HG02588 (cell line): ENCODE data around the gene PTK7.

Experiments
- ATAC-seq: cut with Tn5 transposase; IDR thresholded peaks from one replicate; pipeline ENCODE4 v1.9.1; 2021; ENCODE audit warnings: mild to moderate bottlenecking, moderate library complexity; ENCODE audit not compliant: unreplicated experiment

PTK7 gene

DNA sequence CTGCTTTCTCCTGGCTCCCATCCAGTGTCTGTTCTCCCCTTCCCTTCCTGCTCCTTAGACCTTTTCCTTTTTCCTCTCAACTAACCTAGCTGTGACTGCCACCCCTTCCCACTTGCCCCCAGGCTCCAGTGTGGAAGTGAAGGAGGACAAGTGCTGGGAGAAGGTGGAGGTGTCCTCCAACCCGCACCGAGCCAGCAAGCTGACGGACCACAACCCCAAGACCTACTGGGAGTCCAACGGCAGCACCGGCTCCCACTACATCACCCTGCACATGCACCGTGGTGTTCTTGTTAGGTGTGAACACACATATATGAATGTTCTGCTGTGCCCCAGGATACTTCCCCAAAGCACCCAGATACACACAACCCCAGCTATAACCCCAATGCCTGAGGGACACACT is 124.4 kb downstream of the PTK7 start:
- ATAC-seq, result no peak

DNA sequence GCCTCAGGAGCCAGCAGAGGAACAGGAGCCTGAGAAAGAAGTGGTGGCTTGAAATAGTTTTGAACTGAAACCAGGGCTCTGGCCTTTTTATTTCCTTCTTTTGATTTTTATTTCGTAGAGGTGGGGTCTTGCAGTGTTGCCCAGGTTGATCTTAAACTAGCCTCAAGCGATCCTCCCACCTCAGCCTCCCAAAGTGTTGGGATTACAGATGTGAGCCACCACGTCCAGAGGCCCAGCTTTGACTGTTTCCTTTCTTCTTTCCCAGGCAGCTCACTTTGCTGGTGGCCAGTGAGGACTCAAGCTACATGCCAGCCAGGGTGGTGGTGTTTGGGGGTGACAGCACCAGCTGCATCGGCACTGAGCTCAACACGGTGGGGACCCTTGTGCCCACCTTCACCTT is 126.3 kb downstream of the PTK7 start:
- no peak for ATAC-seq

GRCh38 chr6:43203029-43203717 is 127.1 kb downstream of the PTK7 start:
- ATAC-seq, result no peak

- no peak for ATAC-seq
Observed at GRCh38 chr6:43203718-43204095, 127.6 kb downstream of the PTK7 start.

GRCh38 chr6:43204271-43205105 is 128.4 kb downstream of the PTK7 start:
- ATAC-seq, result no peak

DNA sequence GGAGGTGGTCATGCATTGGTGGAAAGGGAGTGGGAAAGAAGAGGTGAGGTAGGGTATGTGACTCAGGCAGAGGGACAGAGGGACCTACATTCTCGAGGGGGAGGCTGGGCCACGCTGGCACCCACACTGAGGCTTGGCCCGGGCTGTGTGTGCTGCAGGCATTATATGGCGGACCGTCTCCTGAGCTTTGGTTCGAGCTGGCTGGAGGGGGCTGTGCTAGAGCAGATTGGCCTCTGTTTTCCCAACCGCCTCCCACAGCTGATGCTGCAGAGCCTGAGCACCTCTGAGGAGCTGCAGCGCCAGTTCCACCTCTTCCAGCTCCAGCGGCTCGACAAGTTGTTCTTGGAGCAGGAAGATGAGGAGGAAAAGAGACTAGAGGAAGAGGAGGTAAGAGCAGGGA is 129.7 kb downstream of the PTK7 start:
- no peak for ATAC-seq

GRCh38 chr6:43207286-43207685 is 131.2 kb downstream of the PTK7 start:
- no peak for ATAC-seq
